Measurements from ENCODE around the gene OR13J1.
A peak's percentile ranks its signal among the peaks of the same experiment; 100 is the strongest.

OR13J1 gene

DNA sequence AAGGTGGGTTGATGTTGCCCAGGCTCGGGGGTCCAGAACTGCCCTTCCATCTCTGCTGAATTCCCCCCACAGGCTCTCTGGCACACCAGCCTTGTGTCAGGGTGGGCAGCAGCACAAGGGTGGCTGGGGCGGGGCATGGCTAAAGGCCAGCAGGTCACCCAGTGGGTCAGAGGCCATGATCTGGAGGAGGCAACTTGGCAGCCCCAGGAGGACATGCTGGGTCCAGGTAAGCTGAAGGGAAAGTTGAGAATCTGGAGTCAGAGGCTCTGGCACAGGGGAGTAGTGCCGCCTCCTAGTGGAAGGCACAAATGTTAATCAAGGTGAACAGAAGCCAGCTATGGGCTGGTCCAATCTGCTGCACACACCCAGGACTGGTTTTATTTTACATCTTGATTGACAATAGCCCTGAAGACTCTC is 35.0 kb downstream of the OR13J1 start:
- no peak for DNase-seq (ENCODE audit: low read depth in 1 of 2, low spot score in 1 of 2)

GRCh38 chr9:35834260-35835215 is 35.7 kb downstream of the OR13J1 start:
- no peak for DNase-seq (ENCODE audit: low read depth in 1 of 2, low spot score in 1 of 2)

GRCh38 chr9:35832814-35833213 is 37.4 kb downstream of the OR13J1 start:
- DNase-seq (ENCODE audit: low read depth in 1 of 2, low spot score in 1 of 2) = no peak

- DNase-seq (ENCODE audit: low read depth in 1 of 2, low spot score in 1 of 2) = no peak
Measured at GRCh38 chr9:35831040-35831439, 39.2 kb downstream of the OR13J1 start.

- no peak for DNase-seq (ENCODE audit: low read depth in 1 of 2, low spot score in 1 of 2)
Measured at GRCh38 chr9:35829764-35830096, 40.5 kb downstream of the OR13J1 start.

GRCh38 chr9:35829084-35829763 is 41.0 kb downstream of the OR13J1 start, which contains the start of gene TMEM8B:
TMEM8B (plus strand) TSS chr9:35829228; CDS start chr9:35829448, 220 bp downstream.
- peak; percentile 87 to 92 for DNase-seq (ENCODE audit: low read depth in 1 of 2, low spot score in 1 of 2)

DNA sequence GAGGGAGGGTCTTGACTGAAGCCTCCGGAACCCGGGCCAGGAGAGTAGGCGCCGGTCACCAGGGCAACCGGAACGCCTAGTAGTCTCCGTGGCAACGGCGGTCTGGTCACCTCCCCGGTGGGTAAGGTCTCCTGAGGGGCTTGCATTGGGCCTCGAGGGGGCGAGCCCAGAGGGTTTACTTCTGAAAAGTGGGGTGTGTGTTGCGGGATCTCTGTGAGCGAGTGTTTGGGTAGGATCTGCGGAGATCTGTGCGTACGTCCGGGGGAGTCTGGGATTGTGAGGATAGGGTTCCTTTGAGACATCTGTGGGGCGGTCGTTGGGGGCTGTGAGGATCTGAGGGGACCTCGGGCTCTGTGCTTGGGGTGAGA is 41.5 kb downstream of the OR13J1 start, which contains the start of gene FAM221B:
TSS of gene FAM221B (minus strand) at position 17 of the 368 bp plus-strand sequence. CDS start 2,571 bp downstream, outside the sequence.
- DNase-seq (ENCODE audit: low read depth in 1 of 2, low spot score in 1 of 2) = no peak

DNA sequence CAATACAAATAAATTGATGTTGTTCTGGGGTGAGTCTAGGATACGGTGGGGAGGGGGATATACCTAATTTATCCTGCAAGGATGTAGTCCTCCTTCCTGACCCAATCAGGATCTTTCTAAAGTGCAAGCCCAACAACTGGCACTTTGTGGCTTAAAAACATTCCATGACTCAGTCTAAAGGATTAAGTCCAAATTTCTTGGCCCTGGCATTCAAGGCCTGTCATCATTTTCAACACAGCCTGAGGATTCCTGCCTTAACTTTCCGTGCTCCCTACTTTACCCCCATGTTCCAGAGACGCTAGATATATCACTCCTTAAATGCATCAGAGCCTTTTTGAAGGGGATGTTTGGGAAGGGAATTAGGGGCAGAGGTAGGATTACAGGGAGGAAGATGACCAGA is 42.7 kb downstream of the OR13J1 start:
- DNase-seq (ENCODE audit: low read depth in 1 of 2, low spot score in 1 of 2) = no peak

- peak in 1 of 2 donors; percentile 34 for DNase-seq (ENCODE audit: low read depth in 1 of 2, low spot score in 1 of 2)
Measured at GRCh38 chr9:35826071-35826701, 44.0 kb downstream of the OR13J1 start.

DNA sequence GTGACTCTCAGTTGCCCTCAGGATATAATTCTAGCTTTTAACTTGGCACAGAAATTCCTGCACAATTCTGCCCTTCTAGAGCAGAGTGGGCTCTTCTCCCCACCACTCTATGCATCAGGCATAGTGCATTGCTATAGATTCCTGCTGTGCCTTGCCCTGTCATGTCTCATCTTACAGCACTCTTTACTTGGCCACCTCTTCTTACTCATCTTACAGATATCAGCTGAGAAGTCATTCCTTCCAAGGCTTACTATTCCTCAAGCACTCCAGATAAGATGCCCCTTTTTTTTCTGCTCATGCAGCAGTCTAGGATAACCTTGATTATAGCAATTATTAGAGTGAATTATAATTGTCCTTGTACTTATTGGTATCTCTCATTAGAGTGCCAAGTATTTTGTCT is 47.3 kb downstream of the OR13J1 start:
- DNase-seq (ENCODE audit: low read depth in 1 of 2, low spot score in 1 of 2) = no peak

DNA sequence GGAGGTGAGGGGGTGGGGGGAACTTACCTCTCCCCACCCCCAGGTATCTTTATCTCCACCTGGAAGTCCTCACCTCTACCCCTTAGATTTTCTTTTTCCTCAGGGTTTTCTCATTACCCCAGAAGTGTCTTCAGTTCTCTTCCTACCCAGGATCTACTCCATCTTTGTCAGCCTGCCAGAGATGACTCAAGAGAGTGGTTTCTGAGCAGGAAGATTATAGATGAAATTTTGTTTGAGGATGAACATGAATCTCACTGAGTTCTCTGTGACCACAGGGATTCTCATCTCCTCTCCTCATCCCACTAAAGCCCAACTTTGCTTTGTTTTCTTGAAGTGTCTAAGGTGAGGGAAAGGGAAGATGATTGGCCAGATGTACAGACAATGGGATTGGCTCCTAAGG is 50.1 kb downstream of the OR13J1 start:
- no peak for DNase-seq (ENCODE audit: low read depth in 1 of 2, low spot score in 1 of 2)

Data from activated CD4-positive, alpha-beta T cell treated with anti-CD3 and anti-CD28 coated beads, Interleukin-2, amount 50 U/mL, for 24 hours (primary cell).